Epidermal melanocyte (primary cell): ENCODE data around the gene C6orf141.

Source experiments
- DNase-seq: peaks from one replicate; pipeline ENCODE4 v3.0.0; 2011; ENCODE audit warnings: low spot score; ENCODE audit not compliant: insufficient read length

C6orf141 gene

DNA sequence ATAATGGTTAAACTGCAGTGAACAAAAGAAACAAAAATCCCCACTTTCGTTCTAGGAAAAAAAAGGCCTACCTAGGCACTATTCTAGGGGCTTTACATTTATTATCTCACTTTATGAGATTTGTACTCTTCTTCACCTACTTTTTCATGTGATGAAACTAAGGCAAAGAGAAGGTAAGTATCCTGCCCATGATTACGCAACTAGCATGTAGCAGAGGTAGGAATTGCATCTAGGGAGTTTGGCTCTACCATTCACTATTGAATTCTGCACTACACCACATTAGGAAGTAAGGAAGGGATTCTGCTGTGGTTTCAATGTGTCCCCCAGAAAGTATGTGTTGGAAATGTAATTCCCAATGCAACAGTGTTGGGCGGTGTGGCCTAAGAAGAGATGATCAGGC lies 11.4 kb upstream of the C6orf141 start:
- DNase-seq = no peak

DNA sequence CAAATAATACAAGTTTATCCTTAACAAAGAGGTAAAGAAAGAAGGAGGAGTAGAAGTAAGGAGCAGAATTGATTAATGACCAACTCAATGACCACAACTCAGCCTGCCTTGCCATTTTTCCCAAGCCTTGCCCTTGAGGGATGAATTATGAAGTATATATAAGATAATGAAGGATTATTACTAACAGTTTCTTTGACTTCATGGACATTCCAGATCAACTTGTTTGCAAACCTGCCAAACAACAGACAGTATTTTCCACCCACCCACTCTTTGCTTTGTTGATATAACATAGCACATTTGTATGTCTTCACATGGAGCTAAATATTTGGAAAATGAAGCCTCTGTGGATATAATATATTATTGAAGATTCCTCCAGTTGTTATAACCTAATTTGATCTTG lies 9.9 kb upstream of the C6orf141 start:
- no peak for DNase-seq

DNA sequence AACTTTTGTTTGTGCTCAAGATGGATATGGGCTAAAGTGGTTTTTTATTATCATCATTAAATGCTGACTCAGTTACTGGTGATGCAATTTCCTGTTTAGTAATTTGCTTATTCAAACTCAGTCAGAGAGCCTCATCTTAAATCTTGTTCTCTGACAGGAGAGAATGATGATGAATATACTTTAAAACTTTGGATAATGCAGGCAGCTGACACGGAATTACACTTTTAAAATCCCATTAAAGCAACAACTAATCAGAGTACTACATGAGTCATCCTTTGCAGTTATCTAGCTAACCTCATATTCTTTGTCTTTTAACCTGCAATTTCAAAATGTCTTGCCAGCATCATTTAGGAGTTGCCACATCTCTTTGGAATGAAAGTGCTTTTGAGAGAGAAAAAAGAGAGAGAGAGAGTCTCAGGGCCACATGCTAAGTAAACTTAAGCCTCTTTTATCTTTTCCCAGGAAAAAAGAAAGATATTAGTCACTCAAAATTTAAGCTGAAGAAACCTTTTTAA lies 9.2 kb upstream of the C6orf141 start:
- DNase-seq = no peak

DNA sequence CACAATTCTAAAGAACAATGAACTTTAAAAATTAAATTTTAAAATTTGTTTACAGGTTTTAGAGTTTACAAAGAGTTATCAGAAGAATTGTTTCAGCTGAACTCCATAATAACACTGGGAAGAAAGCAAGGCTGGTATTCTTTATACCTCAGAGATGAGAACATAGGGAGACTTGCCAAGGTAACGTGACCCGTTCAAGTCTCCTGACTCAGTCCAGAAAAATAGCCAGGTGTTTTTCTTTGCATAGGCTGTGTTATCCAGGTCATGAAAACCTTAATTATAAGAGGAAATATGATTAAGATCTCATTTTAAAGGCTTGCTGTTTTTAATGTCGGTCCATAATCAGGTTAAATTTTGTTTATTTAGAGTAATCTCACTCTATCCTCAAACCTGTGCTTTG lies 8.5 kb upstream of the C6orf141 start:
- no peak for DNase-seq

DNA sequence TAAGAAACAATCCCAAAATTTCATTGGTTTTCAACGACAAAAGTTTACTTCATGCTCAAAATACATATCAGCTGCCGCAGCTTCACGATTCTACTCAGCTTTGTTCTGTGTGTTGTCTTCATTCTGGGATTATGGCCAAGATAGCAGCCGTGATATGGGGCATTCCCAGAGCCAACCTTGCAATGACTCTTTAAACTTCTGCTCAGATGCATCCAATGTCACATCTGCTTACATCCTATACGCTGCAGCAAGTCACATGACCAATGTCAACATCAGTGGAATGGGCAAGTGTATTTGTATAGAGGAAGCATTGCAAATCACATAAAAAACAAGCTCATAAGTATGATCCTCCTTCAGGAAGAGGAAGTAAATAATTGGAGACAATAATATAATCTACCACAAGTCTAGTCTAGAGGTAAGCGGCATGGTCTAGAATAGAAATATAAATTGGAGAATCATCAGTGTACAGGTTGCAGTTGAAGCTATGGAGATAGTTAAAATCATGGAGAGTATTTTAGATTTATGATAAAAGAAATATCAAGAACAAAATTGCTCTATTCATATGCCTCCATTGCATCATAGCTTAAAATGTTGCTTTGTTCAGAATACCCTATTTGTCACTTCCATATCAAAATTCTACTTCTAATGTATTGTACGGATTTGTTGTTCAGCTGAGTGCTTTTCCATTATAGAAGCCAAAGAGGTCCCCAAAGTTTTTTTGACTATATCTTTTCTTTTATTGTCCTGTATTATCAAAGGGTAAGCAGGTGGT lies 7.2 kb upstream of the C6orf141 start:
- DNase-seq = no peak

DNA sequence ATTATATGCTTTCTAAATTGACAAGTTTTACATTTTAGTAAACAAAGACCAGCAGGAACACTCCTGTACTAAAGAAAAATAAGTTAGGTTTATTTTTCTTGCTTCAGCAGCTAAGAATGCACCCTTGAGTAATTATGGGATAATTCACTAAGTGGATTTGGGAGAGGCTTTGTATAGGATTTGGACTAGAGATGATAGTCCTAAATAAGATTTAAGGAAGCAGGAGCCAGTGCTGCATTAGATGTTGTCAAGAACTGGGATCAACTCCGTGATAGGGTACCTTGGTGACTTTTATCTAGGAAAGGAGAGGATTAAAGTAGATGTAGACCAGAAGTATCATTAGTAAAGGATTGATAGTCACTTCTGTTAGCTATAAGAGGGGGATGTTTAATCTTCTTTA lies 4.1 kb upstream of the C6orf141 start:
- no peak for DNase-seq

DNA sequence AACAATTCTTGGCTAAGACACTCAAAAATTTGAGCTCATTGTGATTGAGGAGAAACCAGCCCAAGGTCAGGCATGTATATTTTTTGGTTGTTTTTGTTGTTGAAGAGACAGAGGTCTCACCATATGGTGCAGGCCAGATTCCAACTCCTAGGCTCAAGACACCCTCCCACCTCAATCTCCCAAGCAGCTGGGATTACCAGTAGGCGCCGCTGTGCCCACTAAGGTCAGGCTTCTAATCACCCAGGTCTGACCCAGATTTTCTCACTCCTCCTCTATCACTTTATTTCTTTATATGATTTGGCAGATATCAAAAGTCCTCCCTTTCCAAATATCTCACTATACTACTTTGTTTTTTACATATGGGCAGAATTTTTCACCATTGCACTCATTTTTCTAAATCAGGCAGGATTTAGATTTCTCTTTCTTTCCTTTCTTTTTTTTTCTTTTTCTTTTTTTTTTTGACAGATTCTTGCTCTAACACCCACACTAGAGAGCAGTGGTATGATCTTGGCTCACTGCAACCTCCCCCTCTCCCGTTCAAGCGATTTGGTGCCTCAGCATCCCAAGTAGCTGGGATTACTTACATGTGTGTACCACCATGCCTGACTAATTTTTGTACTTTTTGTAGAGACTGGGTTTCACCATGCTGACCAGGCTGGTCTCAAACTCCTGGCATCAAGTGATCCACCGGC lies 1.7 kb upstream of the C6orf141 start:
- DNase-seq = no peak

DNA sequence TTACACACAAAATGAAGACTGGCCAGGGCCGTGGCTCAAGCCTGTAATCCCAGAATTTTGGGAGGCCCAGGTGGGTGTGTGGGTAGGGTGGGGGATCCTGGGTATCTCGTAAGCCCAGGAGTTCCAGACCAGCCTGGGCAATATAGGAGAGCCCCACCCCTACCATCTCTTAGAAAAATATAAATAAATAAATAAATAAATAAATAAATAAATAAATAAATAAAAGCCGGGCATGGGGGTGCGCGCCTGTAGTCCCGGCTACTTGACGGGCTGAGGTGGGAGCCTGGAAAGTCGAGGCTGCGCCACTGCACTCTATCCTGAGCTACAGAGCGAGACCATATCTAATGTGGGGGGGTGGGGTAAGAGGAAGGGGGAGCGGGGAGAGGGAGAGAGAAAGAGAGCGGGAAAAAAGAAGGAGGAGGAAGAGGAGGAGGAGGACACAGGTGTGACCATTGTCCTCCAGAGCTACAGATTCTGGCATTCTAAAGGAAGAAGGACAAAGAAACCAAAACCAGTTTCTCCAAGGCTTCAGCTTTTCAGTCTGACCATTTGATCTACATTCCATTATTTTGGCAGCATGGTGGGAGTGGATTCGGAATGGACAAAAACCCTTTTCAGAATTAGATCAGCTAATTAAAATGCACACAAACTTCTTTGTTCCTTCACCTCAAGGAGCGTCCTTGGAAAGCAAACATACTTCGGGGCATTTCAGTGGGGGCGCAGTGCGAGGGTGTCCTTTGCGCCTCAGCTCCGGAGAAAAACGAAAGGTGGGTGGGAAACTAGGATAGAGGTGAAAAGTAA lies 577 bp upstream of the C6orf141 start:
- DNase-seq = no peak

DNA sequence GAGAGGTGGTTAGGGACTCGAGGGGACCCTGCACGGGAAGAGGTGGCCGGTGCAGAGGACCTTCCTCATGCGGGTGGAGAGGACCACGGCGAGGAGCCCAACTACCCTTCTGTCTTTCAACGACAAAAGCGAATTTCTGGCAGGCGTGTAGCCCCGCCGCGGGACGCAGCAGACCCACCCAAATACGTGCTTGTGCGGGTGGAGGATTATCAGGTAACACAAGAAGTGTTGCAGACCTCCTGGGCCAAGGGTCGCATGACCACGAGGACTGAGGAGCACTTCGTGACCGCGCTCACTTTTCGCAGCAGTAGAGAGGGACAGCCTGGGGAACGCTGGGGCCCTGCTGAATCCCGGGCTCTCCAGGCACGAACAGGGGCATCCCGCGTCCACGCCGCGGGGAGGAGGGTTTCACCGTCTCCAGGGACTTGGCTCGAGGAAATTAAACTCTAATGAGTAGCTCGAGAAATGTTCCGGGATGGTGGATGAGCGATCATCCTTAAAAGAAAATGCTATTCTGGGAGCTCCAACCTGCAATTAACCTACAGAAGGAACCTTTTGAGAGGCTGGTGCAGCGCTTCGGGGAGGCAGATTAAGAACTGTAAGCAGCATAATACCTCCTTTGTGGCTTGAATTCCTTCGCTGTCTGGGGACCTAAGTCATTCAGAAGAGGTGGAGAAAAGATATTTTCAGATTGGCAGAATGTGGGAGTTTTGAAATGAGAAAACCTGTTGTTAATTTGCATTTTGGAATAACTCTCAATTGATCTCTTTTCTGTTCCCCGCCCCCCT lies 804 bp downstream of the C6orf141 start:
- no peak for DNase-seq

DNA sequence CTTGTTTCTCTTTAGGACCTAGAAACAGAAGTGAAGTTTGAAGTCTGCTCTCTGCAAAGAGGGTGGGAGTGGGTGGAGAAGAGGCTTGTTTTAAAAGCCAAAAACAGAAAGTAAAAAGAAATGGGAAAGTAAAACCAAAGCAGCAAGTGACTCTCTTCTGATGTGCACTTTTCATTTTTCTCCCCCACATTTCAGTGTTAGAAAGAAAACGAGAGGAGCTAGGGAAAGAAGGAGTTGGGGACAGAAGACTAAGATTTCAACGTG lies 1.3 kb downstream of the C6orf141 start:
- DNase-seq = no peak

DNA sequence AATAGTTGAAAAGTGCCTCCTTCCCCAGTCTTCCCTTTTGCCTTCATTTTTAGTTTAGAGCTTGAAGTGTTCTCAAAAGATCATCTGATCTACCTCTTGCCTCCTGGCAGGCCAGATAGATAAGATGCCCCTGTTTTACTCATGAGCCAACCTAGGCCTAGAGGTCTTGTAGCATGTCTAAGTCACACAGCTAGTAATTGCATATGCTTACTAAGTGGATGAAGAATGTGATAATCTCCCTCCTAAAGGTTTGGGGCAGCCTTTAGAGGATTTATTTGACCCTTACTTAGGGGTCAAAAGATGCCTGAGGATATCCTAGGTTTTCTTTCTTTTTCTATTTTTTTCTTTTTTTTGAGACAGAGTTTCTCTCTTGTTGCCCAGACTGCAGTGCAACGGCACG lies 2.1 kb downstream of the C6orf141 start:
- DNase-seq = no peak

DNA sequence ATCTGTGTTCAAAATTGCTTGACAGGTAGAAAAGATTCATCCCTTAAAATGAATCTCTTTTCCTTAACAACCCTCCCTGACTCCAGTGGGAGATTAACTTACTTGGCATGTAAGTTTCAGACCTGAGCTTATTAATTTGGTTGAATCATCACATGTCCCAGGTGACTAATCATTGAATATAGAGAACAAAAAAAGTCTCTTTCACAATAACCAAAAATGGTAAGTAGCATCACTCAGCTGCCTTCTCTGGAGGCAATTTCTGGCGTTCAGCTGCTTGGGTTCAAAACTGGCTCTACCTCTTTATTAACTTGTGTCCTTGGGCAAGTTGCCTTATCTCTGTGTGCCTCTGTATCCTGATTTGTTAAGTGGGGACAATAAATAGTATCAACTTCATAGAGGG lies 2.9 kb downstream of the C6orf141 start:
- DNase-seq = no peak

DNA sequence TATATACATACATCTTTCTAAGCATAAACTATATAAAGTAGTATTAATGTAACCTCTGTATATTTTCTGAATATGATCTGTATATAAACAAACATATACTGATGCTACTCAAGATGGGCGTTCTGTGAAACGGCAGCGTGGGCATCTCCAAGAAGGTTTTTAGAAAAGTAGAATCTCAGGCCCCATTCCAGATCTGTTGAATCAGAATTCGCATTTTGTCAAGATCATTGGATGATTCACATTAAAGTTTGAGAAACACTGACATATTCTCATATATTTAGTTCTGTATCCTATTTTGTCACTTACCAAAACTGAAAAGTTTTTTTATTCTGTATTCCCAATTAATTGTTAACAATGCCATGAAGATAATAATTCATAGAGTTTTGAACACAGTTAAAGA lies 5.5 kb downstream of the C6orf141 start:
- DNase-seq = no peak

DNA sequence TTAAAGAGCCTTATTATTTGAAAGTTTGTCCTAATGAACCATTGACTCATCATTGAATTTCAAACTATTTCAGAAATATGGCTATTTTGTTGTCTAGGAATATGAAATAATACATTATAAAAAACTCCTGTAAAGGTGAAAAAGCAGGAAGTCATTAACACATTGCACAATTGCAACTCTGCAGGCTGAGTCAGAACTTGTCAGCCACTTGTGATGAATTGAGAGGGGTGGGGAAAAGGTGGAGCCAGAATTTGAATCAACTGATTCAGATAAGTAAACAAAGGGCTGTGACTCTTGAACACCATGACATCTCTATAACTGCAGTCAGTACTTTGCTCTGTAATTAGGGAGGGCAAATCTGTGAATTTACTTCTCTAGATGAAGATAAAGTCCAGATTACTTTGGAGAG lies 6.0 kb downstream of the C6orf141 start:
- no peak for DNase-seq

DNA sequence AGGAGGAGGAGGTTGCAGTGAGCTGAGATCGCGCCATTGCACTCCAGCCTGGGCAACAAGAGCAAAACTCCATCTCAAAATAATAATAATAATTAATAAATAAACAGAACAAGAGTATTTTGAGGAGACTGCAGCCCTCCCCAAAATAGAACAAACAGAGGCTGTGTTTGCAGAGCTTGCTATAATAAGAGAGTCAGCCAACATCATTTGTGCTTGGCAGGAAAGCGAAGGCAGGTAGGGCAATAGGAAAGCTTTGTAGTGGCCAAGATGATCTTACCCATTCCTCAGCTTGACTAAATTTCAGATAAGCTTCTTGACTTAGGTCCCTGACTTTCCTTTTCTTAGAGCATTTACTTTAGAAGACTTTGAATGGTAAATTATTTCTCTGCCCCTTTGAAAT lies 6.7 kb downstream of the C6orf141 start:
- no peak for DNase-seq

DNA sequence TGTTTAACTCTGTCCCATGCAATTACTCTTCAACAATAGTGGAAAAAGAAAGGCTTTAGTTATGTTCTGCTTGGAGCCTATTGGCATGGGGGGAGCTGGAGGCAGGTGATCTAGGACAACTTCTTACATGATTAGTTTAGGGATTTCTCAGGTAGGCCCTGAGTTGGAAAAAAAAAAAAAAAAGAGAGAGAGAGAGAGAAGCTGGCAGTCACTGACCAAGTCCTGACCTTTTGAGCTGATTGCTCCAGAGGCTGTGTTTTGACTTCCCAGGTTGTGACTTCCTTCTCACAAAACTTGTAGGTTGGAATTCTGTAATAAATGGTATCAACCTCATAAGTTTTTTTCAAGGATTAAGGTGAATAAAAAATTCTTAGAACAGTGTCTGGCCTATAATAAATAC lies 7.8 kb downstream of the C6orf141 start:
- no peak for DNase-seq

DNA sequence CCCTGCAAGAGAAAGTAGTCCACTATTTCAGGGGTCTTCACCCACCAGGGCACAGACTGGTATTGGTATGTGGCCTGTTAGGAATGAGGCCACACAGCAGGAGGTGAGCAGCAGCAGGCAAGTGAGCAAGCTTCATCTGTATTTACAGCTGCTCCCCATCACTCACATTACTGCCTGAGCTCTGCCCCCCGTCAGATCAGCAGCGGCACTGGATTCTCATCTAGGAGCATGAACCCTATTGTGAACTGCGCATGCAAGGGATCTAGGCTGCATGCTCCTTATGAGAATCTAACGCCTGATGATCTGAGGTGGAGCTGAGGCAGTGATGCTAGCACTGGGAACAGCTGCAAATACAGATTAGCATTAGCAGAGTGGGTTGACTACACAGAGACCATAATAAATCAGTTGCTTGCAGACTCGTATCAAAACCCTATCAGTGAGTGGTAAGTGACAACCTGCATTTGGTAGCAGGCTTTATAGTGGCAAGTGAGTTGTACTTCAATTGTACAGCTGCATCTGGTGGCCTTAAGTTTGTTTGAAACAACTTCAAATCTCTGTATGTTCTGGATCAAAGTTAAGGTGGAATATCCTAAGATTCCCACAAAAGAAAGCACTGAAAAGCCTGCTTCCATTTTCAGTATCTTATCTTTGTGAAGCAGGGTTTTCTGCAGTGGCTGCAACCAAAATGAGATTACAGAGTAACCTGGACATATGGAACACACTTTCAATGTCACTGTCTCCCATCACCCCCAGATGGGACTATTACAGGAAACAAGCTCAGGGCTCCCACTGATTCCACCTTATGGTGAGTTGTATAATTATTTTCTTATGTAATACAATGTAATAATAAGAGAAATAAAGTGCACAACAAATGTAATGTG lies 12.8 kb downstream of the C6orf141 start:
- no peak for DNase-seq

DNA sequence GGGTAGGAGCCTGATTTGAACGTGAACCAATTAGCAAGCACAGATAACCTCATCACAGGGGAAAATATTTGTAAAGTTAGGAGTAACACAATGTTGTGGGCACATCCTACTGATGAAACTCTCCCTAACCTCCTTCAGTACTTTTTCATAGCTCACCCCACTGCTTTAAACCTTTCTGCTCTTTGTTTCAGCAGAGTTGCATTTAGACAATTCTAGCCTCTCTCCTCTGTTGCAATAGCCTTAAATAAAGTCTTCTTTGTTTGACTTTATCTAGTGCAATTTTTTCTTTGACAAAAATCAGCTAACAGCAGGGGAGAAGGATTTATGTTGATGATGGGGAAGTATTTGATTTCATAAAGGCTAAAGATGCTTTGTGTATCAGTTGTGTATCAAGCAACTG lies 14.1 kb downstream of the C6orf141 start:
- no peak for DNase-seq

DNA sequence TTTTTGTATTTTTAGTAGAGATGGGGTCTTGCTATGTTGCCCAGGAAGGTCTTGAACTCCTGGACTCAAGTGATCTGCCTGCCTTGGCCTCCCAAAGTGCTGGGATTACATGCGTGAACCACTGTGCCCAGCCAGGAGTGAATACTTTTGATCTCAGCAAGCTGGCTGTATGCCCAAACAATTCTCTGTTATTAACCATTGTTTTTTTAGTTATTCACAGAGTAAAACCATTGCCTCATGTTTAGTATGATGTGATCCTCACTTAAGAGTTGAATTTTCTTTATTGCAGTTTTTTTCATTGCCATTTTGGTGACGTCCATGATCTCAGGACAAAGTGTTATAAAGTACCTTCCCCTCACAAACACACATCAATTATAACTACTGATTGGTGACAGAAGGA lies 14.8 kb downstream of the C6orf141 start:
- no peak for DNase-seq

DNA sequence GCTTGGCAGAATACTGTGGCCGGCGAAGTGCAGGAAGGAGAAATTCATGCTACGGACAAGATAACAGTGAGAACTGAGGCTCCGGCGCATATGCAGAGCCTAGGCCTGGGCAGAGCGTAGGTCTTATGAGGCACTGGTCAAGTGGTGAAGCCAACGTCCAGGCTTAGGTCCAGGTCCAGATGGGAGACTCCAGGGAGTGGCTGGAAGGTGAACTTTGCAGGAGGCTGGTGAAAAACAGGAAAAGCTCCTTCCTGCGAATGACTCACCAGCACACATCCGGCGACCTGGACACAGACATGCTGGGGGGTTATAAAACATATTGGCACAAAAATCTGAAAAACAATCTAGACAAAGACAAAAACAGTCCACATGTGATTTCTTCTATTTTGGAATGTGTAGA lies 15.4 kb downstream of the C6orf141 start:
- no peak for DNase-seq
